Measurements from ENCODE around the gene SLC6A13. TPM values are rescaled to one million over a fixed set of nuclear protein-coding genes. Genes with fewer than 3 reads are reported as not detected.

SLC6A13 gene
- total RNA-seq, 1 experiment from 2014 or later, result not detected

- Histone ChIP-seq H3K4me3 (ENCODE audit: low read length) (no peak overlapping the region), H3K9ac (ENCODE audit: low read length) (no peak overlapping the region), H3K9me2 (replicated peaks; ENCODE audit: low read length) (no peaks in the 10 kb centered on the region), H3K27ac (ENCODE audit: low read length) (no peak overlapping the region), H3K36me3 (ENCODE audit: low read depth, low read length) (no peaks in the 10 kb centered on the region), H2AFZ (ENCODE audit: low read length) (no peak overlapping the region), H3K4me2 (ENCODE audit: low read length) (no peak overlapping the region), H3K4me1 (ENCODE audit: insufficient read depth, low read length) (no peaks in the 10 kb centered on the region), H3K27me3 (ENCODE audit: low read length) (peaks cover 44% of the 10 kb centered on the region), H4K20me1 (ENCODE audit: low read length) (no peaks in the 10 kb centered on the region), H3K9me3 (ENCODE audit: low read length) (no peaks in the 10 kb centered on the region), H3K79me2 (ENCODE audit: low read length) (no peaks in the 10 kb centered on the region), H3F3A (ENCODE audit: low read length, unreplicated experiment) (no peaks in the 10 kb centered on the region)
- TF ChIP-seq EZH2phosphoT487 (IDR thresholded peaks at IDR 0.05; ENCODE audit: borderline replicate concordance, low read length), result no peak
- no peak for TF ChIP-seq EZH2 (IDR thresholded peaks at IDR 0.05; ENCODE audit: low read length, unreplicated experiment)
- TF ChIP-seq CTCF (conservative IDR thresholded peaks at IDR 0.05; ENCODE audit: low read depth, low read length), result no peak
- DNase-seq (no peak), ATAC-seq (no peak)
- intact Hi-C loops (cut with micrococcal nuclease), result no loop called here
- no TSS peak for BruUV-seq (replicated peaks)
- ChIA-PET CTCF (no interaction called here), POLR2A (ENCODE audit: unreplicated experiment) (no interaction called here)
These were observed 29.0 kb downstream of the SLC6A13 start for GRCh38 chr12:233615-233968.

DNA sequence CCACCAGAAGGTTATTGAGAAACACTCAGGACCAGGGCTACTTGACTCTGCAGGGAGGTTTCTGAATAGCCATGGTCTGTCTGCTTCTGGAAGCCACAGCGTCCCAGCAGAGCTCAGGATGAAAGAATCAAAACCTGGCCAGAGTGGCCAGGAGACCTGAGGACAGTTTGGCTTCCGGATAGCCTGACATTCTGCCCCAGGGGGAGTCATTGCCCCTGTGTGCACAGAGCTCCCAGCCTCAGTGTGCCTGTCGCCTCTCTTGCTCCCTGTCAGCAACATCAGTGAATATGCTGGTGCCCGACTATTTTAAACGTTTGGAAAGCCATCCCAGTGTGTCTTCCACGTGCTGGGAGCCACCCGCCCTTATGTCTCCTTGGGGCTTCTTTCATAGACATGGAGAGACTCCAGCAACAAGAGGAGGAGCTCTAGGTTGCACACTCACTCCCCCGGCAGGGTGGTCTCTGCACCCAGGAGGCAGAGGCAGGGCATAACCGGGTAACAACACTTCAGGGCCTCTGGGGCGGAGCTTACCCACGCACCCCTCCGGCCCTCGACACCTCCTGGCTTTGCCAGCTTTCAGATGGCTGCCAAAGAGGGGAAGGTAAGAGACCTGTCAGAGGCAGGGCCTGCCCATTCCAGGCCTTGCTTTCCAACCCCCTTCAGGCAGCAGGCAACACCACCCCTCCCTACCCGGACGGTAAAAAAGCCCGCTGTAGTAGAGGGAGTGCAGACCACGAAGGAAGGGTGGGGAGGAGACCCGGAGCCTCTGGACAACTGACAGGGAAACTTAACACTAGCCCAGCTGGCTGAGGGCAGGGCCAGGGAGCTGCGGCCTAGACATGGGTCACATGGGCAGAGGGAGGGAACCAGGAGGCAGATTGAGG, 29.7 kb downstream of the SLC6A13 start:
- Histone ChIP-seq H3K9ac (ENCODE audit: low read length) (no peak overlapping the region), H3K27ac (ENCODE audit: low read length) (no peak overlapping the region), H3F3A (ENCODE audit: low read length, unreplicated experiment) (no peaks in the 10 kb centered on the region), H3K36me3 (ENCODE audit: low read depth, low read length) (no peaks in the 10 kb centered on the region), H4K20me1 (ENCODE audit: low read length) (no peaks in the 10 kb centered on the region), H3K4me2 (ENCODE audit: low read length) (no peak overlapping the region), H3K9me3 (ENCODE audit: low read length) (no peaks in the 10 kb centered on the region), H3K79me2 (ENCODE audit: low read length) (no peaks in the 10 kb centered on the region), H3K4me1 (ENCODE audit: insufficient read depth, low read length) (no peaks in the 10 kb centered on the region), H3K9me2 (replicated peaks; ENCODE audit: low read length) (no peaks in the 10 kb centered on the region), H2AFZ (ENCODE audit: low read length) (no peak overlapping the region), H3K4me3 (ENCODE audit: low read length) (no peak overlapping the region), H3K27me3 (ENCODE audit: low read length) (peaks cover 51% of the 10 kb centered on the region)
- ATAC-seq (no peak), DNase-seq (no peak)
- no TSS peak for BruUV-seq (replicated peaks)
- TF ChIP-seq EZH2phosphoT487 (IDR thresholded peaks at IDR 0.05; ENCODE audit: borderline replicate concordance, low read length), result no peak
- TF ChIP-seq EZH2 (IDR thresholded peaks at IDR 0.05; ENCODE audit: low read length, unreplicated experiment), result no peak
- no peak for TF ChIP-seq CTCF (conservative IDR thresholded peaks at IDR 0.05; ENCODE audit: low read depth, low read length)
- CTCF ChIA-PET, result no interaction called here
- POLR2A ChIA-PET (ENCODE audit: unreplicated experiment), result no interaction called here
- intact Hi-C loops (cut with micrococcal nuclease), result no loop called here

- no peaks in the 10 kb centered on the region for H3K36me3 ChIP-seq (ENCODE audit: low read depth, low read length)
- H2AFZ ChIP-seq (ENCODE audit: low read length), result no peak overlapping the region
- peaks cover 69% of the 10 kb centered on the region for H3K27me3 ChIP-seq (ENCODE audit: low read length)
- no peaks in the 10 kb centered on the region for H4K20me1 ChIP-seq (ENCODE audit: low read length)
- H3F3A ChIP-seq (ENCODE audit: low read length, unreplicated experiment), result no peaks in the 10 kb centered on the region
- H3K9me2 ChIP-seq (replicated peaks; ENCODE audit: low read length), result no peaks in the 10 kb centered on the region
- H3K4me3 ChIP-seq (ENCODE audit: low read length), result no peak overlapping the region
- H3K79me2 ChIP-seq (ENCODE audit: low read length), result no peaks in the 10 kb centered on the region
- TF ChIP-seq EZH2phosphoT487 (IDR thresholded peaks at IDR 0.05; ENCODE audit: borderline replicate concordance, low read length) (no peak), EZH2 (IDR thresholded peaks at IDR 0.05; ENCODE audit: low read length, unreplicated experiment) (no peak)
- DNase-seq (no peak), ATAC-seq (no peak)
- CTCF ChIA-PET, result no interaction called here
- intact Hi-C loops (cut with micrococcal nuclease), result no loop called here
- no peak overlapping the region for H3K27ac ChIP-seq (ENCODE audit: low read length)
- no peak overlapping the region for H3K4me2 ChIP-seq (ENCODE audit: low read length)
- POLR2A ChIA-PET (ENCODE audit: unreplicated experiment), result no interaction called here
- H3K9me3 ChIP-seq (ENCODE audit: low read length), result no peaks in the 10 kb centered on the region
- no TSS peak for BruUV-seq (replicated peaks)
- no peak overlapping the region for H3K9ac ChIP-seq (ENCODE audit: low read length)
- no peaks in the 10 kb centered on the region for H3K4me1 ChIP-seq (ENCODE audit: insufficient read depth, low read length)
These were observed 31.5 kb downstream of the SLC6A13 start for GRCh38 chr12:230925-231671.

All from PC-3 (cell line).